ENCODE data around the gene ARHGAP42.

DNA sequence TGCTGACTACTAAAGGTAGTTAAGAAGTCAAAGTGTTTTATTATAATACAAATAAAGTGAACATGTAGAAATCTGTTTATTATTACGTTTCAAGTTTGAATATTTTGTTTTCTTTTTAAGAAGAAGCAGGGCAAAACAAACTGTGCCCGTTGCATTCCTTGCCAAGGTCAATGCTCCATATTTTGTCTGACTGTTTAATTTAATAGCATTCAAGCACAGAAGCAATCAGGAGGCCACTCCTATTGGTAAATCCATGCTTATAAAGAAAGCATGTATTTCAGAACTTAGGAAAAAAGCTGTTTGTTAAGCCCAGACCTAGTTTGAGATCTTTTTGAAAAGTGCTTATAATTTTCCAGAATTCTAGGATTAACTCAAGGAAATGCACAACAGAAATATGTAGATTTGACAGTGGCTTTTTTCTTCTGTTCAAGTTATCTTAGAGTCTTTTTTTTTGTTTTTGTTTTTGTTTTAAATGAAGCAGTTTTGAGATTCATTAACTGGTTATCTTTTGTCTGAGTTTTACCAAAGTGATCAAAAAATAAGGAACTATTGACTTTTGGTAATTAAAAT is 51.7 kb downstream of the ARHGAP42 start:
- TF ChIP-seq POLR2AphosphoS5 (IDR thresholded peaks at IDR 0.05) (no peak), POLR2A (IDR thresholded peaks at IDR 0.05) (no peak)
- TF ChIP-seq, protein P1, sequence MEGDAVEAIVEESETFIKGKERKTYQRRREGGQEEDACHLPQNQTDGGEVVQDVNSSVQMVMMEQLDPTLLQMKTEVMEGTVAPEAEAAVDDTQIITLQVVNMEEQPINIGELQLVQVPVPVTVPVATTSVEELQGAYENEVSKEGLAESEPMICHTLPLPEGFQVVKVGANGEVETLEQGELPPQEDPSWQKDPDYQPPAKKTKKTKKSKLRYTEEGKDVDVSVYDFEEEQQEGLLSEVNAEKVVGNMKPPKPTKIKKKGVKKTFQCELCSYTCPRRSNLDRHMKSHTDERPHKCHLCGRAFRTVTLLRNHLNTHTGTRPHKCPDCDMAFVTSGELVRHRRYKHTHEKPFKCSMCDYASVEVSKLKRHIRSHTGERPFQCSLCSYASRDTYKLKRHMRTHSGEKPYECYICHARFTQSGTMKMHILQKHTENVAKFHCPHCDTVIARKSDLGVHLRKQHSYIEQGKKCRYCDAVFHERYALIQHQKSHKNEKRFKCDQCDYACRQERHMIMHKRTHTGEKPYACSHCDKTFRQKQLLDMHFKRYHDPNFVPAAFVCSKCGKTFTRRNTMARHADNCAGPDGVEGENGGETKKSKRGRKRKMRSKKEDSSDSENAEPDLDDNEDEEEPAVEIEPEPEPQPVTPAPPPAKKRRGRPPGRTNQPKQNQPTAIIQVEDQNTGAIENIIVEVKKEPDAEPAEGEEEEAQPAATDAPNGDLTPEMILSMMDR (IDR thresholded peaks at IDR 0.05): no peak
